GM21360 (cell line): ENCODE results near the gene PRKAA1.
"Not testable (repeated sequence)": the region's sequence is repeated elsewhere in the genome, so short reads cannot be mapped to it uniquely, and the experiment has no call there.

ENCODE experiments used
- ATAC-seq: cut with Tn5 transposase; IDR thresholded peaks from one replicate; pipeline ENCODE4 v1.9.1; 2021; ENCODE audit warnings: mild to moderate bottlenecking, moderate library complexity; ENCODE audit not compliant: unreplicated experiment

PRKAA1 gene

GRCh38 chr5:40735609-40736008, 62.6 kb downstream of the PRKAA1 start:
- no peak for ATAC-seq

- no peak for ATAC-seq
These were observed 63.2 kb downstream of the PRKAA1 start for GRCh38 chr5:40734986-40735385.

- no peak for ATAC-seq
These were observed 64.2 kb downstream of the PRKAA1 start for GRCh38 chr5:40733879-40734563.

- no peak for ATAC-seq
These were observed 64.7 kb downstream of the PRKAA1 start for GRCh38 chr5:40733434-40733833.

- ATAC-seq, result not testable (repeated sequence)
These were observed 75.7 kb downstream of the PRKAA1 start for GRCh38 chr5:40722497-40722911.

- no peak for ATAC-seq
These were observed 78.1 kb downstream of the PRKAA1 start for GRCh38 chr5:40720069-40720468.

GRCh38 chr5:40717281-40717680, 80.9 kb downstream of the PRKAA1 start:
- ATAC-seq, result no peak

- no peak for ATAC-seq
These were observed 81.6 kb downstream of the PRKAA1 start for GRCh38 chr5:40716590-40716989.

- ATAC-seq, result no peak
These were observed 82.2 kb downstream of the PRKAA1 start for GRCh38 chr5:40716000-40716399.

- ATAC-seq, result no peak
These were observed 84.2 kb downstream of the PRKAA1 start for GRCh38 chr5:40714001-40714400.

- ATAC-seq, result not testable (repeated sequence)
These were observed 87.6 kb downstream of the PRKAA1 start for GRCh38 chr5:40710575-40710974.
